OCI-LY7 (cell line): Measurements from ENCODE around the gene POC1B. TPM values are rescaled to one million over a fixed set of nuclear protein-coding genes. Genes with fewer than 3 reads are reported as not detected.

Source experiments
- BruUV-seq: library from RNA; stranded (reverse); fragments of 400-500 nt; replicated peaks from 2 replicates; lab custom pipeline; 2021; lab: Mats Ljungman, UMichigan
- CTCF ChIA-PET: fragments of 300-600 bp; sonication (Branson Sonifier 250); formaldehyde crosslinking; loops from one replicate; lab custom pipeline; 2022; ENCODE audit warnings: antibody characterized with exemption; ENCODE audit not compliant: unreplicated experiment; lab: Charles Lee
- POLR2A ChIA-PET: fragments of 300-600 bp; sonication (Branson Sonifier 250); formaldehyde crosslinking; loops from one replicate; lab custom pipeline; 2022; ENCODE audit warnings: antibody characterized with exemption; lab: Charles Lee
- DNase-seq: peaks from one replicate; pipeline ENCODE4 v3.0.0-alpha.2; 2015; ENCODE audit warnings: low spot score
- H2AFZ ChIP-seq: fragments of 200-600 bp; sonication (generic), shearing (Covaris generic); 2 replicates; pipeline ENCODE4 v1.6.1; 2014; ENCODE audit warnings: mild to moderate bottlenecking, antibody characterized with exemption, low read length, moderate library complexity
- H3K27ac ChIP-seq: fragments of 200-600 bp; sonication (generic); 2 replicates; pipeline ENCODE4 v1.5.1; 2014; ENCODE audit warnings: mixed run types, low read depth, mild to moderate bottlenecking, moderate library complexity, low read length, inconsistent platforms; ENCODE audit not compliant: poor library complexity, severe bottlenecking
- H3K36me3 ChIP-seq: fragments of 200-600 bp; sonication (generic); 2 replicates; pipeline ENCODE4 v1.6.1; 2014; ENCODE audit warnings: mild to moderate bottlenecking, antibody characterized with exemption, low read length, moderate library complexity, mixed read lengths; ENCODE audit not compliant: insufficient read depth
- H3K4me1 ChIP-seq: fragments of 200-600 bp; sonication (generic); 2 replicates; pipeline ENCODE4 v1.5.1; 2014; ENCODE audit warnings: mild to moderate bottlenecking, low read length; ENCODE audit not compliant: insufficient read depth, poor library complexity, severe bottlenecking
- H3K4me2 ChIP-seq: fragments of 200-600 bp; sonication (generic); 2 replicates; pipeline ENCODE4 v1.6.1; 2014; ENCODE audit warnings: mild to moderate bottlenecking, low read length
- H3K4me3 ChIP-seq: fragments of 200-600 bp; sonication (generic); 2 replicates; pipeline ENCODE4 v1.5.1; 2014; ENCODE audit warnings: mild to moderate bottlenecking, low read depth, low read length; ENCODE audit not compliant: poor library complexity, severe bottlenecking
- H3K79me2 ChIP-seq: fragments of 200-600 bp; sonication (generic); 2 replicates; pipeline ENCODE4 v1.6.1; 2016; ENCODE audit warnings: low read depth, mild to moderate bottlenecking, low read length, moderate library complexity, mixed read lengths; ENCODE audit not compliant: insufficient read depth
- H3K9me2 ChIP-seq: fragments of 200-600 bp; sonication (generic); 2 replicates; pipeline ENCODE4 v1.6.1; 2016; ENCODE audit warnings: mild to moderate bottlenecking, low read length, mixed read lengths; ENCODE audit not compliant: insufficient read depth
- H3K9me3 ChIP-seq: fragments of 200-600 bp; sonication (generic); 2 replicates; pipeline ENCODE4 v1.6.1; 2014; ENCODE audit warnings: mild to moderate bottlenecking, mixed run types, low read length, mixed read lengths
- H4K20me1 ChIP-seq: fragments of 200-600 bp; sonication (generic); 2 replicates; pipeline ENCODE4 v1.6.1; 2014; ENCODE audit warnings: mild to moderate bottlenecking, antibody characterized with exemption, low read length, moderate library complexity, mixed read lengths; ENCODE audit not compliant: insufficient read depth
- EZH2phosphoT487 ChIP-seq: fragments of 200-600 bp; sonication (generic); IDR thresholded peaks from 2 replicates; pipeline ENCODE4 v1.6.1; 2018; ENCODE audit warnings: low read depth, borderline replicate concordance, mild to moderate bottlenecking, mixed run types, antibody characterized with exemption, low read length, moderate library complexity, mixed read lengths
- intact Hi-C: fragments of 100-400 bp; cut with micrococcal nuclease; formaldehyde crosslinking; loops from one replicate; pipeline ENCODE4 v1.10.0; 2022; ENCODE audit not compliant: unreplicated experiment
- total RNA-seq, 2 experiments: library from RNA; depleted of rRNA in 1 of 2; stranded (reverse); fragments of >200 nt in 1 of 2; shearing (Covaris generic) in 1 of 2; gene quantifications; 2 replicates each; pipeline ENCODE4 v1.2.3, GENCODE V29; 2014 to 2022
- TF ChIP-seq, protein P1 (sequence below): fragments of 200-600 bp; sonication (generic); conservative IDR thresholded peaks from 2 replicates; pipeline ENCODE4 v1.5.1; 2014; ENCODE audit warnings: mild to moderate bottlenecking, antibody characterized with exemption, low read length, moderate library complexity, mixed read lengths

POC1B gene
- total RNA-seq, 2 experiments from 2014 or later: 28.9 to 30.9 TPM

DNA sequence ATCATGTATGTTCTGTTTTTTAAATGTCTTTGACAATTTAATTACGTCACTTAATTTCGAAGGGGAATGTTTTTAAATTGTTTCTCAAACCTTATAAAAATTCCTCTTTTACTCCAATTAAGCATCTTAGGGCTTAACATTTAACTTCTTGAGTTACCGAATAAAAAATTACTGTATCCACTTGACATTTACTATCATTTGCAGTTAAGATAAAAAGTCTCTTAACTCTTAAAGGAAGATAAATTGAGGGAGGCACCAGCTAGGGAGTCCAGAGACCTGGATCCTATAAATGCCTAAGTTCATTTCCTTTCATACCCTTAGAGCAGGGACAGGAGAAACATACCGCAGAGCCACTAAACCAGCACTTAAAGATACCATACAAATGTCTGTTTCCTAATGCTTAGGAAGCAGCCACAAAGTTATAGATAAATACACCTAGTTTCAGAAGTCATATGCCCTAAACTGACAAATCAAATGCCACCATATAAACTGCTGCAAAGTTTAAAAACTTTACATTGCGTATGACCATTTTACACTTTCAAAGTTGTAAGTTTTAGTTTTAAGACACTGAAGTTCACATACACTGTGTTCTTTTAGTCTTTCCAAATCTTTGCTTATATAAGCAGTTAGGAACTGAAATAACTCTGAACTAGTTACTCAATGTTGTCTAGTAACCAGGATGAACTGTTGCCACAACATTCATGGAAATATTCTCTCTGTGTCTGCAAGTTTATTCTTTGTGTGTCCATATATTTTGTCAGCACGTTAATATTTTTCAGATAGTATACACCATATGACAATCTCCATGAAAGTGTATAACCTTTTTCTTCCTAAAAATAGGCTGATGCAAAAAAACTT is 72.5 kb downstream of the POC1B start:
- H3K27ac ChIP-seq: no peak overlapping the region
- no peaks in the 10 kb centered on the region for H3K9me3 ChIP-seq
- no peak for TF ChIP-seq EZH2phosphoT487
- TF ChIP-seq, protein P1, sequence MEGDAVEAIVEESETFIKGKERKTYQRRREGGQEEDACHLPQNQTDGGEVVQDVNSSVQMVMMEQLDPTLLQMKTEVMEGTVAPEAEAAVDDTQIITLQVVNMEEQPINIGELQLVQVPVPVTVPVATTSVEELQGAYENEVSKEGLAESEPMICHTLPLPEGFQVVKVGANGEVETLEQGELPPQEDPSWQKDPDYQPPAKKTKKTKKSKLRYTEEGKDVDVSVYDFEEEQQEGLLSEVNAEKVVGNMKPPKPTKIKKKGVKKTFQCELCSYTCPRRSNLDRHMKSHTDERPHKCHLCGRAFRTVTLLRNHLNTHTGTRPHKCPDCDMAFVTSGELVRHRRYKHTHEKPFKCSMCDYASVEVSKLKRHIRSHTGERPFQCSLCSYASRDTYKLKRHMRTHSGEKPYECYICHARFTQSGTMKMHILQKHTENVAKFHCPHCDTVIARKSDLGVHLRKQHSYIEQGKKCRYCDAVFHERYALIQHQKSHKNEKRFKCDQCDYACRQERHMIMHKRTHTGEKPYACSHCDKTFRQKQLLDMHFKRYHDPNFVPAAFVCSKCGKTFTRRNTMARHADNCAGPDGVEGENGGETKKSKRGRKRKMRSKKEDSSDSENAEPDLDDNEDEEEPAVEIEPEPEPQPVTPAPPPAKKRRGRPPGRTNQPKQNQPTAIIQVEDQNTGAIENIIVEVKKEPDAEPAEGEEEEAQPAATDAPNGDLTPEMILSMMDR: no peak
- ChIA-PET CTCF (no interaction called here), POLR2A (interaction anchor here (0.7 kb wide), 1 partner anchor 91 kb away, joined by 3 read pairs; no protein-coding TSS in a partner anchor)
- H3K79me2 ChIP-seq: no peaks in the 10 kb centered on the region
- no peaks in the 10 kb centered on the region for H3K36me3 ChIP-seq
- no peak overlapping the region for H2AFZ ChIP-seq
- no peak overlapping the region for H3K4me3 ChIP-seq
- no peak overlapping the region for H3K4me2 ChIP-seq
- H4K20me1 ChIP-seq: no peaks in the 10 kb centered on the region
- no peak for DNase-seq
- no peaks in the 10 kb centered on the region for H3K4me1 ChIP-seq
- intact Hi-C loops: no loop called here
- BruUV-seq: no TSS peak
- no peaks in the 10 kb centered on the region for H3K9me2 ChIP-seq

DNA sequence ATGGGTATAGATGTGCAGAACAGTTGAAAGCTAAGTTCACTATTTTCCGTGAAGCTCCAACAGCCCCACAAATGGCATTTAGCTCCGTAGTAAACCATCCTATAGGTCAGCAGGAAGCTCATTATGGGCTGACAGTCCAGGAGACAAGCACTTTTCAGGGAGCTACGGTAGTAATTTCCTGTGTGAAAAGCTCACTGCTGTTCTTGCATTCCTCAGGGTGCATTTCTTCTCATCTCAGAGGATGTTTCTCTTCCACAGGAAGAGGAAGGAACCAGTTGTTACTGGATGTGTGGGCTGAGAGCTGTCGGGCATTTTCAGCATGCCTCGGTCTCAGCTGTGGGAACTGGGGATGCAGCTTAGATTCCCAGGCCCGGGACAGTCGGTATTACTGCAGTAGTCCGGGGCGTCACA is 74.0 kb downstream of the POC1B start:
- H3K4me2 ChIP-seq: no peak overlapping the region
- POLR2A ChIA-PET: interaction anchor here (0.5 to 1.8 kb wide), 2 partner anchors 10 to 910 kb away, joined by 3 to 5 read pairs; no protein-coding TSS in a partner anchor
- H2AFZ ChIP-seq: no peak overlapping the region
- CTCF ChIA-PET: no interaction called here
- H3K4me3 ChIP-seq: no peak overlapping the region
- BruUV-seq: no TSS peak
- TF ChIP-seq EZH2phosphoT487: no peak
- TF ChIP-seq, protein P1: no peak
- H3K27ac ChIP-seq: no peak overlapping the region
- H3K9me2 ChIP-seq: no peaks in the 10 kb centered on the region
- no peaks in the 10 kb centered on the region for H4K20me1 ChIP-seq
- no peaks in the 10 kb centered on the region for H3K4me1 ChIP-seq
- no peaks in the 10 kb centered on the region for H3K79me2 ChIP-seq
- no peaks in the 10 kb centered on the region for H3K9me3 ChIP-seq
- H3K36me3 ChIP-seq: no peaks in the 10 kb centered on the region
- intact Hi-C loops: no loop called here
- DNase-seq: no peak

DNA sequence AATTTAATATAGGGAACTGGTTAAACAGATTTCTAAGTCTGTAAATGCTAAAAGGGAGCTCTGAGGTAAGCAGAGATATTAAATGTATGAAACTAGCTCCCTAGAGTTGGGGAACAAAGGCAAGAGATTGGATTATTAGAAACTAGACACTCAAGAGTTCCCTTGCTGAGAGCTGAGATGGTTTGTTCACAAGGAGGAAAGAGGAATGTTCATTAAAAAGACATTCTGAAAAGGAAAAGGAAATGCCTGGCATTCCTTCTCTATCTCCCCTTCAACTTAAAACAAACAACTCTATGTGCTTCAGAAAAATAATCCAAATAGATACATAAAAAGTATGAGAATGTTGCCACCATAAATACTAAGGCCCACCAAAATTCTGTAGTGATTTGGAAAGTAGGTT is 74.9 kb downstream of the POC1B start:
- Histone ChIP-seq H3K4me2 (no peak overlapping the region), H2AFZ (no peak overlapping the region), H4K20me1 (no peaks in the 10 kb centered on the region), H3K36me3 (no peaks in the 10 kb centered on the region), H3K9me3 (no peaks in the 10 kb centered on the region), H3K4me3 (no peak overlapping the region), H3K4me1 (no peaks in the 10 kb centered on the region), H3K79me2 (no peaks in the 10 kb centered on the region), H3K27ac (no peak overlapping the region), H3K9me2 (no peaks in the 10 kb centered on the region)
- TF ChIP-seq, protein P1: no peak
- TF ChIP-seq EZH2phosphoT487: no peak
- intact Hi-C loops: no loop called here
- ChIA-PET CTCF (no interaction called here), POLR2A (interaction anchor here (0.7 to 1.8 kb wide), 3 partner anchors 9 to 132 kb away, joined by 3 to 5 read pairs (median 3); no protein-coding TSS in a partner anchor)
- BruUV-seq: no TSS peak
- no peak for DNase-seq
